ENCODE measurements around the gene SRPK3. TPM values are rescaled to one million over a fixed set of nuclear protein-coding genes. Genes with fewer than 3 reads are reported as not detected.
A peak's percentile ranks its signal among the peaks of the same experiment; 100 is the strongest.
"Not testable (repeated sequence)": the region's sequence is repeated elsewhere in the genome, so short reads cannot be mapped to it uniquely, and the experiment has no call there.

Gene SRPK3, protein sequence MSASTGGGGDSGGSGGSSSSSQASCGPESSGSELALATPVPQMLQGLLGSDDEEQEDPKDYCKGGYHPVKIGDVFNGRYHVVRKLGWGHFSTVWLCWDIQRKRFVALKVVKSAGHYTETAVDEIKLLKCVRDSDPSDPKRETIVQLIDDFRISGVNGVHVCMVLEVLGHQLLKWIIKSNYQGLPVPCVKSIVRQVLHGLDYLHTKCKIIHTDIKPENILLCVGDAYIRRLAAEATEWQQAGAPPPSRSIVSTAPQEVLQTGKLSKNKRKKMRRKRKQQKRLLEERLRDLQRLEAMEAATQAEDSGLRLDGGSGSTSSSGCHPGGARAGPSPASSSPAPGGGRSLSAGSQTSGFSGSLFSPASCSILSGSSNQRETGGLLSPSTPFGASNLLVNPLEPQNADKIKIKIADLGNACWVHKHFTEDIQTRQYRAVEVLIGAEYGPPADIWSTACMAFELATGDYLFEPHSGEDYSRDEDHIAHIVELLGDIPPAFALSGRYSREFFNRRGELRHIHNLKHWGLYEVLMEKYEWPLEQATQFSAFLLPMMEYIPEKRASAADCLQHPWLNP
- total RNA-seq, result 43.6 TPM
- long read RNA-seq, transcript SRPK3-202 (15 exons, 1,958 nt), result major isoform, 12 of 79 reads
- long read RNA-seq, transcript SRPK3-203 (15 exons, 1,753 nt), result minor isoform, 9 of 79 reads
- long read RNA-seq, partial matches to known transcripts, result 42 of 79 reads
- long read RNA-seq, other reads (novel, unspliced or antisense), result 14 of 79 reads

DNA sequence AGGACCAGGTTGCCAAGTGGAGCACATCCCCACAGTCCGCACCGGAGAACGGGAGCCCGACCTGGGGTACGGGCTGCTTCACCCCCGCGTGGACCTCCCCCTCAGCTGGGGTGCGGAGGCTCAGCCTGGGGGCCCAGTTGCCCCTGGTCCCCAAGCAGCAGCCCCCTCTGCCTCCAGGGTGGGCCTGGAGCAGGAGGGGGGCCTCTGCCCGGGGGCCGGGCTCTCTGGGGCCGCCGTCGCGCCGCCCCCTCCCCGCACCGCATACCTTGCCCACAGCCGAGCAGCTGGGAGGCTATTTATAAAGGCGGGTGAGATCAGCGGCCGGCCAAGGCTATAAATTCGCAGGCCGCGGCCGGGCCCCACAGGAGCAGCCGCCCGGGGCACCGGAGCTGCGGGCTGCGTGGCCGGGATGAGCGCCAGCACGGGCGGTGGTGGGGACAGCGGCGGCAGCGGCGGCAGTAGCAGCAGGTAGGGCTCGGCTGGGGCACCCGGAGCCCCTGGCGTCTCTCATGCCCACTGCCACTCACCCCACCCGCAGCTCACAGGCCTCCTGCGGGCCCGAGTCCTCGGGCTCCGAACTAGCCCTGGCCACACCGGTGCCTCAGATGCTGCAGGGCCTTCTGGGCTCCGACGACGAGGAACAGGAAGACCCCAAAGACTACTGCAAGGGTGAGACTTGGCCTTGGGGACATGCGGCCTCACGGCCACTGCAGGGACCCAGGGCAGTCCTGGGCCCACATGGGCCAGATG is at the start of gene SRPK3:
TSS of gene SRPK3 (plus strand) at position 364 of the 750 bp plus-strand sequence. CDS start at position 410, 46 bp downstream.
- intact Hi-C loops (cut with micrococcal nuclease), result no loop called here
- DNase-seq (peak; percentile 68), ATAC-seq (peak; percentile 87)

DNA sequence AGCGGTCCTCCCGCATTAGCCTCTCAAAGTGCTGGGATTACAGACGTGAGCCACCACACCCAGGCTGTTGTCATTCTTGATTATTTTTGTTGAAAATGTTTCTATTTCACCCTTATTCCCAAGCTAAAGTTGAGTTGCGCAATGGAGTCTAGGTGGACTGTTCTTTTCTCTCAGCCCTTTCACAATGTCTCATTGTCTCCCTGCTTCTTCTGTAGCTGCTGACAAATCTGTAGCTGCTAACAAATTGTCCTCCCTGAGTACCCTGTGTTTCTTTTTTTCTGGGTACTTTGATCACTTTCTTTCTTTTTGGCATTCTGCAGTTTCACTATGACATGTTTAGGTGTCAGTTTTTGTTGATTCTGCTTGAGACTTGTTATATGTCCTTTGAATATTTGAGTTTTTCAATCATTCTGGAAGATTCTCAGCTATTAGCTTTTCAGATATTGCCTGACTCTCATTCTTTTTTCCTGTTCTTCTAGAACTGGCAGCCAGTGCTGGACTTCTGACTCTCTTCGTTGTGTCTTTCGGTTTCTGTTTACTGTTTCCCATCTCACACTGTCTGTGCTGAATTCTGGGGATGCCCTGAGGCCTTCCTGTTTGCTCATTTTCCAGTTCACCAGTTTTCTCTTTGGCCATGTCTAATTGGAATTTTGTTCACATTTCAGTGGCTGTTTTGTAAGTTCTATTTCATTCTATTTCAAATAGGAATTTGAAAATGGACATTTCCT is 49.6 kb upstream of the SRPK3 start:
- no peak for ATAC-seq
- DNase-seq, result no peak

DNA sequence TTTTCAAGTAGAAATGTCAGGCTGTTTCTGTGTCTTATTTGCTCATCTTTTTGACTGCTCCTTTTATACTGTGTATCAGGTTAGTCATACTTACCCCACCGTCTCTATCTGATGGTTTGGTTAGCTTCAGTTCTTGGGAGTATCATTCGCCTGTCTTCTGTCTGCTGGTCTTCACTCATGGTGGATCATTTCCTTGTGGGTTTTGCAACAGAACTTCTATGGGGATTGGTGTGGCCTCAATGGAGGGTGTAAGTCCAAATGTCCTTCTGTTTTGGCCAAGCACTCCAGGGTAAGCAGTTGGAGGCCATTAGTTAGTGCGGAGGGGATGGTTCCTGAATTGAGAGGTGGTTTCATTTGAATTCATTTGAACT is 49.0 kb upstream of the SRPK3 start:
- DNase-seq (no peak), ATAC-seq (no peak)
- intact Hi-C loops (cut with micrococcal nuclease), result no loop called here

More for the DNA sequence above, 49.6 kb upstream of the SRPK3 start:
- intact Hi-C loops (cut with micrococcal nuclease), result no loop called here

DNA sequence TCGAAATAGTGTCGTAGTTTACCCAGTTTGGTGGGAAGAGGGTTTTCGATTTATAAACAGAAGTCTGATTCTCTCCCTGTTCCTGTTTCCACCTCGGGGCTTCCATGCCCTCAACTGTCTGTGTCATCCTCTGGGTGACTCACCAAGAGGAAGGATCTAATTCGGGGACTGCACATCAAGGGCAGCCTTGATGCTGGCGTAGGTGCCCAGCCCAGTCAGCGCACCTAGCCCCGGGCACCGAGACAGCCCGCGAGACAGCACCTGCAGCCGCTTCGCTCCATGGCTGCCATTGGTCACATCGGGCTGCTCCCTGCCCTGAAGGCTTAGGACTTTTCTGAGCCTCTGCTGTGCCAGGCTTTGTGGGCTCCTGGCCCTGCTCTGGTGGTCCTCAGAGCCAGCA is 48.4 kb upstream of the SRPK3 start:
- intact Hi-C loops (cut with micrococcal nuclease), result no loop called here
- ATAC-seq, result no peak
- DNase-seq, result no peak

DNA sequence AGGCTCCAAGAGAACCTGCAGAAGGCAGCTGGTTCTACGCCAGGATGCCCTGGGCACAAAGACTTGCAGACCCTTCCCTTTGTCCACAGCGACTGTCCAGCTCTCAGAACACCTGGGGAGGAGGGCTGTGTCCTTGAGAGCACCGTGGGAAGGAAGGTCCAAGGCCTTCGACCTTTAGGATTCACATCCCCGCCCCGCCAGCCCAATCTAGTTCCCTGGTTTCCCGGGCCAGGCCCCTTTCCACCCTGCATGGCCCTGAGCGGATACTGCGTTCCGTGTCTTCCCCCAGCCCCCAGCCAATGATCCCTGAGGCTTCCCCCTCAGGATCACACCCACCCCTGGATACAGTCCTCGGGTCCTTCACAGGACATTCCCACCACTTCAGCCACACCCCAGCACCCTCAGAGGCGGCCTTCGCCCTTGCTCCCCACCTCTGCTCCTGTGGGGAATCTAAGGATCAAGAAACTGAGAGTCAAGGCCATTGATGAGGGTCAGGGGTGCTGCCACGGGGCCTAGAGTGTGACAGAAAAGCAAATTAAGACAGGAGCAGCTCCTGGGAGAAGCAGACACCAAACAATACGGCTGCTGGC is 47.1 kb upstream of the SRPK3 start:
- DNase-seq (no peak), ATAC-seq (no peak)
- intact Hi-C loops (cut with micrococcal nuclease), result no loop called here

DNA sequence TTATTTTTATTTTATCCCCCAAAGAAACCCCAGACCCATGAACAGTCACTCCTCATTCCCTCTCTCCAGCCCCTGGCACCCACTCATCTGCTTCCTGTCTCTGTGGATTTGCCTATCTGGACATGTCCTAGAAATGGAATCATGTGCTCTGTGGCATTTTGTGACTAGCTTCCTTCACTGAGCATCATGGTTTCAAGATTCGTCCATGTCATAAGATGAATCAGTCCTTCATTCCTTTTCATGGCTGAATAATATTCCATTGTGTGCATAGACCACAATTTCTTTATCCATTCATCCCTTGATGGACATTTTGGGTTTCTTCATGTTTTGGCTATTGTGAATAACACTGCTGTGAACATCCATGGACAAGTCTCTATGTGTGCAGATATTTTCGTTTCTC is 46.0 kb upstream of the SRPK3 start:
- ATAC-seq (no peak), DNase-seq (no peak)
- intact Hi-C loops (cut with micrococcal nuclease), result no loop called here

DNA sequence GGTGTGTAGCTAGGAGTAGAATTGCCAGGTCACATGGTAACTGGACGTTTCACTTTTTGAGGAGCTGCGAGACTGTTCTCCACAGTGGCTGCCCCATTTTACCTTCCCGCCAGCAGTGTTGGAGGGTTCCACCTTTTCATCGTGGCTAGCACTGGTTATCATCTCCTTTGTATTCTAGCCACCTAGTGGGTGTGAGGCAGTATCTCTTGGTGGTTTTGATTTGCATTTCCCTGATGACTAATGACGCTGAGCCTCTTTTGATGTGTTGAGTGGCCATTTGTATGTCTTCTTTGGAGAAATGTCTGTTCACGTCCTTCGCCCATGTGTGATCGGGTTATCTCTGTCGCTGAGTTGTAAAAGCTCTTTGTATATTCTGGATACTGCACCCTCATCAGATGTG is 45.6 kb upstream of the SRPK3 start:
- intact Hi-C loops (cut with micrococcal nuclease), result no loop called here
- no peak for DNase-seq
- ATAC-seq, result no peak

DNA sequence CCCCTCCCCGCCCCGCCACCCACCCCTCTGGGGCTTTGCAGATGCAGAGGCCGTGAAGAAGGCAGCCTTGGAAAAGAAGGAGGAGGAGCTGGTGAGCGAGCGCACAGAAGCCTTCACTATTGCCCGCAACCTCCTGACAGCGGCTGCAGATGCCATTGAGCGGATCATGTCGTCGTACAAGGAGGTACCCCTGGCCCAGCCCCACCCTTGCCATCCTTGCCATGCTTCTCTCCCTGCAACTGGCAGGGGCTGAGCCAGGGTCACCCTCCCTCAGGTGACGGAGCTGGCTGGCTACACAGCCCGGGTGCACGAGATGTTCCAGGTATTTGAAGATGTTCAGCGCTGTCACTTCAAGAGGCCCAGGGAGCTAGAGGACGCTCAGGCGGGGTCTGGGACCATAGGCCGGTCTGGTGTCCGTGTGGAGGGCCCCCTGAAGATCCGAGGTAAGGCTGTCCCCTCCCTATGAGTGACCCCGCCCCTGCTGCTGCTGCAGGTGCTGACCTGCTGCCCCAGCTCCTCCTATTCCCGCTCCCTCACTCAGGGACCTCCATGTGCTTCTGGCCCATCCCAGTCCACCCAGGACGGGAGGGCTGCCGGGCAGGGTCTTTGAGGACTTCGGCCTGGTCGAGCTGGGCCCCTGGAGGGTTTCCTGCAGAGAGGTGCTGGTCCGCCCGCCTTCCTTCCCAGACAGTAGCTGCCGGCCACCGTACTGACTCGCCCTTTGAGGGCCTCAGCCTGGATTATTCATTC is 44.6 kb upstream of the SRPK3 start:
- intact Hi-C loops (cut with micrococcal nuclease), result no loop called here
- DNase-seq (no peak), ATAC-seq (no peak)

DNA sequence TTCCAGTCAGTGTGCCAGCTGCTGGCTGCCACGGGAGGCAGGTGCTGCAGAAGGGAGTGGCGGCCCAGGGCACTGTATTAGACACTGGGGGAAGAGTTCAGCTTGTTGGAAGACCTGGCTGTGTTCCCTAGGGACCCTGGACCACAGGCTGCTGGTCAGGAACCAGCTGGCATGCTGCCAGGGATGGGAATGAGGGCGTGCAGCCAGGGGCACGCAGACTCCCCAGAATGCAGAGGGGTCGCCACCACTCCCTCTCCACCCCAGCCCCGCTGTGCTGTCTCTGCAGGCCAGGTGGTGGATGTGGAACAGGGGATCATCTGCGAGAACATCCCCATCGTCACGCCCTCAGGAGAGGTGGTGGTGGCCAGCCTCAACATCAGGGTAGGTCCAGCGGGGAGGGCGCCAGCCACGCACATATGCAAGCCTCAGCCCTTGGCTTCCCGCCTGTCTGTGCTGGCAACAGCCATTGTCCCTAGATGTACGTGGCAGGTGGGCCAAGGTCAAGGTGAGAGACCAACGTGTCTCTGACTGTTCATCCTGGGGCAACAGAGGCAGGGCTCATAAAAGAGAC is 43.9 kb upstream of the SRPK3 start:
- DNase-seq, result no peak
- intact Hi-C loops (cut with micrococcal nuclease), result no loop called here
- ATAC-seq, result no peak

DNA sequence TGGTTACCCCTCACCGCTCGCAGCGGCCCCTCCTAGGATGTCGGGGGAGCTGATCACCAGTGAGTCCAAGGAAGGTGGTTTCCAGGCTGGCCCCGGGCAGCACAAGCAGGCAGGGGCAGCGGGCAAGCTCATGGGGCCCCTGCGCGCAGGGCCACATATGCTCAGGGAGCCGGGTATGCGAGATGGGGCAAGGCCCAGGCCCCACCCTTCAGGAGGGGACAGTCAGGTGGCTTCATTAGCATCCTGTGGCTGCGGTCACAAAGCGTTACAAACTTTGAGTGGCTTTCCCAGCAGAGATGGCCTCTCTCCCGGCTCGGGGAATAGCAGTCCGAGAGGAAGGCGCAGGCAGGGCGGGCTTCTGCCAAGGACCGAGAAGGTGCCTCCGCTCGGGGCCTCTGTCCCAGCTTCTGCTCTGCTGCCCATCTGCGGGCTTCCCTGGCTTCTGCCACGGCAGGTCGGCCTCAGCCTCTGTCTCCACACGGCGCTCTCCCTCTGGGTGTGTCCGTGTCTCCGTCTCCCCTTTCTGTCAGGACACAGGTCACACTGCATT is 42.7 kb upstream of the SRPK3 start:
- intact Hi-C loops (cut with micrococcal nuclease), result no loop called here
- ATAC-seq (no peak), DNase-seq (no peak)

DNA sequence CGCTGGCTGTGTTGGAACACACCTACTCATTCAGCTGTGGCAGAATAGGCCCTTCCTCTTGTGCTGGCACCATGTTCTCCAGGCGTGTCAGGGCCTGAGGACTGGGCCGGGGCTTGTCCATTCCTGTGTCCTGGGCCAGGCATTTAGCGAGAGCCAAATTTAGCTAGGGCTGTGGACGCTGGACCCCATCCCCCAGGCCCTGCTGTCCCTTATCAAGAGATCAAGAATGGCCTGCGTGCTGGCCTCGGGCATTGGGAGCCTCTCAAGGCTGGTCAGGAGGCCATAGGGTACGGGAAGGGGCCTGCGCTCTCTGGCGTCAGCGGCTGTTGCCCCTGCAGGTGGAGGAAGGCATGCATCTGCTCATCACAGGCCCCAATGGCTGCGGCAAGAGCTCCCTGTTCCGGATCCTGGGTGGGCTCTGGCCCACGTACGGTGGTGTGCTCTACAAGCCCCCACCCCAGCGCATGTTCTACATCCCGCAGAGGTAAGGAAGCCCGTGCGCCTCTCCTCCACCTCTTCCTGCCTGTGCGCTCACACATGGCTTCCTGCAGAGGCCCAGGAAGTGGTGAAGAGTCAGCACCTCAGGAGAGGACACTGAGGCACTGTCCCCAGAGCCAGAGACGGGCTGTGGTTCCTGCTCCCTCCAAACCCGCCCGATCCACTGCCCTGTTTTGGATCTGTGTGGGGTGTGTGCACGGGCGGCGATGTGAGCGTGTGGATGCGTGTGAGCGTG is 40.9 kb upstream of the SRPK3 start:
- intact Hi-C loops (cut with micrococcal nuclease), result no loop called here
- DNase-seq (no peak), ATAC-seq (no peak)

DNA sequence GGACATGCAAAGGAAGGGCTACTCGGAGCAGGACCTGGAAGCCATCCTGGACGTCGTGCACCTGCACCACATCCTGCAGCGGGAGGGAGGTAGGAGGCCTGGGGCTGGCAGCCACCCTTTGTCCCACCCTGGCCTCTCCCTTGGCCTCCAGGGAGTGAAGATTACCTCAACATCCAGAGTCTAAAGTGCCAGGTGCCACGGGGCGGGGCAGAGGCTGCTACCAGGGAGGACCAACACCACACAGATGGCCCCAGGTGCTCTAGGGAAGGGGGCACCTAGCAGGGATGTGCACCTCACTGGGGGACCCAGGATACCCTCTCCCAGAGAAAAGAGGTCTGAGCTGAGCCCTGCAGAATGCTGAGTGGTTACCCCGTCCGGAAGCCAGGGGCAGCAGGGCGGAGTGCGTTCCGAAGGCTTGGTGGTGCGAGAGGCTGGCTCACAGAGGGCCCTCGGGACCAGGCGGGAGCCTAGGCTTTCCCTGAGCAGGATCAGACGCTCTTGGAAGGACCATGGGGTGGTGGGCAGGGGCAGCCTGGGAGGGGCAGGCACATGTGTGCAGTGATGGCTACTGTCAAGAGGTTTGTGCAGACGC is 40.1 kb upstream of the SRPK3 start:
- DNase-seq, result no peak
- ATAC-seq, result no peak
- intact Hi-C loops (cut with micrococcal nuclease), result no loop called here

DNA sequence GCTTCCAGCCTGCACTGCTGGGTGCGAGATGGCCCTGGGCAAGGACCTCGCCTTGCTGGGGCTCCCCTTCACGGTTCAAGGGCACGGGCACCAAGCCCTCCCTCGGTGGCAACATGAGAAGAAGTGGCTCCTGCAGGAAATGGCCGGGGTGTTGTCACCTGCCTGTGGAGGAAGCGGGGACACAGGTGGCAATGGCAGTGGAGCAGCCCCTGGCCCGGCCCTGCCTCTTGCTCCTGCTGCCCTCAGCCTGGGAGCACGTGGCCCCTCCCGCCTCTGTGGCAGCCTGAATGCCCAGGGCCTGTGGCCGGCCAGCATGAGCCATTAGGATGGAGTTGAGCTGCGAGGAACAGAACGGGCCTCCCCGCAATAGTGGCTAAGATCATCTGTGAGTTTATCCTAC is 39.4 kb upstream of the SRPK3 start:
- ATAC-seq (no peak), DNase-seq (no peak)
- intact Hi-C loops (cut with micrococcal nuclease), result no loop called here

DNA sequence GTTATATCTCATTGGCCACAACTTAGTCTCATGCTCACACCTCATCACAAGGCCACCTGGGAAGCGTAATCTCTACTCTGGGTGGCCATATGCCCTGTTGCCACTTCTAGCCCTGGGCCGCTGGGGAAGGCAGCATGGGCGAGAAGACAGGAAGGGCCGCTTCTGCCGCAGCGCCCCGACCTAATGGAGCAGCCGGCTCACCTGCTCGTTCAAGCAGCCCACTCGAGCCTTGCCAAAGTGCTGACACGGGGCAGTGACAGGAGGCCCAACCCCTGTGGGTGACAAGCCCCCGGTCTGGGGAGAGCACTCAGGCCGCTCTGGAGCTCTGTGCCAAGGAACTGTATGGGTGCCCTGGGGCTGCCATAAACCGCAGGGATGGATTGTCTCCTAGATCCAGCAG is 38.7 kb upstream of the SRPK3 start:
- intact Hi-C loops (cut with micrococcal nuclease); ATAC-seq; DNase-seq: not testable (repeated sequence)

DNA sequence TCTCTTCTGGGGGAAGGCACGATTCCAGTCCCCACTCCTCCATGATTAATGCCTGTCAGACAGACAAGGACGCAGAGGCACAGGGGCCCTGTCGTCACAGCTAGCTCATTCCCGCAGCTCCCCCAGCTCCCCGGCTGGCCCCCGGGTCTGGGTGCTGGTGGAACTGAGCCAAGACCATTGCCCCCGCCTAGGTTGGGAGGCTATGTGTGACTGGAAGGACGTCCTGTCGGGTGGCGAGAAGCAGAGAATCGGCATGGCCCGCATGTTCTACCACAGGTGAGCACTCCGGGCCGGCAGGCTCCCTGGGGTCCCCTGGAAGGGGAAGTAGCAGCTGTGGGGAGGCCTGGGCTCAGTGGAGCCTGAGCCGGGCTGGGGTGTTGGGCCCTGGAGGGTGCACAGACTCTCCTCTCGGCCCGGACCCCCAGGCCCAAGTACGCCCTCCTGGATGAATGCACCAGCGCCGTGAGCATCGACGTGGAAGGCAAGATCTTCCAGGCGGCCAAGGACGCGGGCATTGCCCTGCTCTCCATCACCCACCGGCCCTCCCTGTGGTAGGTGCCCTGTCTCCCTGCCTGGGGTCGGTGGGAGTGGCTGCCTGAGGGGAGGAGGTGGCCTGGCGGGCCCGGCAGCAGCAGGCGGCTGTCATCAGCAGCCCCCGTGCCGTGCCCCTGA is 37.9 kb upstream of the SRPK3 start:
- ATAC-seq; intact Hi-C loops (cut with micrococcal nuclease); DNase-seq: not testable (repeated sequence)

Data from left ventricle myocardium superior (tissue), 1 donor.